Fibroblast of peridontal ligament (primary cell): ENCODE results near the gene SLC66A2.
"Not testable (repeated sequence)": the region's sequence is repeated elsewhere in the genome, so short reads cannot be mapped to it uniquely, and the experiment has no call there.

Source experiments
- DNase-seq: peaks from one replicate; pipeline ENCODE4 v3.0.0-alpha.2; 2010; ENCODE audit errors: extremely low read depth

The SLC66A2 gene

GRCh38 chr18:79868811-79869541 lies 82.5 kb downstream of the SLC66A2 start:
- no peak for DNase-seq

- DNase-seq: no peak
Measured at GRCh38 chr18:79868168-79868784, 83.2 kb downstream of the SLC66A2 start.

GRCh38 chr18:79867666-79868065 lies 83.8 kb downstream of the SLC66A2 start:
- no peak for DNase-seq

GRCh38 chr18:79866889-79867574 lies 84.4 kb downstream of the SLC66A2 start:
- DNase-seq: no peak

GRCh38 chr18:79865951-79866350 lies 85.5 kb downstream of the SLC66A2 start:
- not testable (repeated sequence) for DNase-seq

- DNase-seq: not testable (repeated sequence)
Measured at GRCh38 chr18:79864955-79865354, 86.5 kb downstream of the SLC66A2 start.

- no peak for DNase-seq
Measured at GRCh38 chr18:79864006-79864725, 87.3 kb downstream of the SLC66A2 start.

- DNase-seq: no peak
Measured at GRCh38 chr18:79863161-79864005, 88.1 kb downstream of the SLC66A2 start.

- DNase-seq: no peak
Measured at GRCh38 chr18:79862562-79862961, 88.9 kb downstream of the SLC66A2 start.

- DNase-seq: no peak
Measured at GRCh38 chr18:79861687-79862086, 89.8 kb downstream of the SLC66A2 start.

- no peak for DNase-seq
Measured at GRCh38 chr18:79859314-79859713, 92.1 kb downstream of the SLC66A2 start.

- peak; percentile 62 for DNase-seq
Measured at GRCh38 chr18:79857082-79857671, 94.3 kb downstream of the SLC66A2 start.

GRCh38 chr18:79856119-79857007 lies 95.1 kb downstream of the SLC66A2 start:
- DNase-seq: peak; percentile 15

GRCh38 chr18:79855147-79855933 lies 96.1 kb downstream of the SLC66A2 start:
- DNase-seq: no peak

GRCh38 chr18:79853993-79854364 lies 97.5 kb downstream of the SLC66A2 start:
- no peak for DNase-seq

GRCh38 chr18:79853303-79853992 lies 98.0 kb downstream of the SLC66A2 start:
- DNase-seq: no peak

GRCh38 chr18:79852561-79853302 lies 98.7 kb downstream of the SLC66A2 start:
- DNase-seq: no peak
